ENCODE data around the gene DDX10. TPM values are rescaled to one million over a fixed set of nuclear protein-coding genes. Genes with fewer than 3 reads are reported as not detected.

DDX10 gene
- total RNA-seq, 1 experiment from 2014 or later, result 48.3 TPM

DNA sequence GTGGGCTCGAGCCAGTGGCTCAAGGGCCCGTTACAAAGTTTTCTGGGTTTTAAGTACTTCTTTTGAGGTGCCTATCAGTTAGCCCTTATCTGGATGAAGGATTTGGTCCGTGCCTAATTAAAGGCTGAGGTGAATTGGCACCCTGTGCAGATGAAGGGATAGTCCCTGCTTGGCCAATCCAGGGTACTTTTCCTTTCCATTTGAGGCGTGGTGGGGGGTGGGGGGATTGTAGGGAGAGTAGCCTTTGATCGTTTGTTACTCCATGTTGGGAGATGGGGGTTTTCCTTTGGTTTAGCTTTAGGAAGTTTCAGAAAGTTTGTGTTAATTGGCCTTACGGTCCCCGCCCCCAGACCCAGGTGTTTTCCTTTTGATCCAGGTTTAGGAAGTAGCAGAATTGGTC lies 170.8 kb downstream of the DDX10 start:
- H3K27me3 Mint-ChIP-seq (ENCODE audit: low read depth), result no peaks in the 10 kb centered on the region
- H3K4me2 ChIP-seq (ENCODE audit: insufficient read depth, insufficient read length, low read length), result no peak overlapping the region
- no peak overlapping the region for H3K18ac ChIP-seq (ENCODE audit: insufficient read length, low read depth, low read length)
- H3K4ac ChIP-seq (ENCODE audit: low read depth, low read length), result no peak overlapping the region
- no peak overlapping the region for H3K23ac ChIP-seq (ENCODE audit: insufficient read length, low read depth, low read length)
- TF ChIP-seq, protein P1, sequence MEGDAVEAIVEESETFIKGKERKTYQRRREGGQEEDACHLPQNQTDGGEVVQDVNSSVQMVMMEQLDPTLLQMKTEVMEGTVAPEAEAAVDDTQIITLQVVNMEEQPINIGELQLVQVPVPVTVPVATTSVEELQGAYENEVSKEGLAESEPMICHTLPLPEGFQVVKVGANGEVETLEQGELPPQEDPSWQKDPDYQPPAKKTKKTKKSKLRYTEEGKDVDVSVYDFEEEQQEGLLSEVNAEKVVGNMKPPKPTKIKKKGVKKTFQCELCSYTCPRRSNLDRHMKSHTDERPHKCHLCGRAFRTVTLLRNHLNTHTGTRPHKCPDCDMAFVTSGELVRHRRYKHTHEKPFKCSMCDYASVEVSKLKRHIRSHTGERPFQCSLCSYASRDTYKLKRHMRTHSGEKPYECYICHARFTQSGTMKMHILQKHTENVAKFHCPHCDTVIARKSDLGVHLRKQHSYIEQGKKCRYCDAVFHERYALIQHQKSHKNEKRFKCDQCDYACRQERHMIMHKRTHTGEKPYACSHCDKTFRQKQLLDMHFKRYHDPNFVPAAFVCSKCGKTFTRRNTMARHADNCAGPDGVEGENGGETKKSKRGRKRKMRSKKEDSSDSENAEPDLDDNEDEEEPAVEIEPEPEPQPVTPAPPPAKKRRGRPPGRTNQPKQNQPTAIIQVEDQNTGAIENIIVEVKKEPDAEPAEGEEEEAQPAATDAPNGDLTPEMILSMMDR (conservative IDR thresholded peaks at IDR 0.05), result no peak
- H3T11ph ChIP-seq (ENCODE audit: low read length), result no peak overlapping the region
- no peak overlapping the region for H3K9ac ChIP-seq (ENCODE audit: extremely low read depth, insufficient read length, low read length)
- H2BK15ac ChIP-seq (ENCODE audit: low read depth, low read length), result no peak overlapping the region
- no peaks in the 10 kb centered on the region for H3K79me2 ChIP-seq (ENCODE audit: insufficient read depth, low read length)
- H3K36me3 Mint-ChIP-seq (ENCODE audit: insufficient read depth in 1 of 3, low read depth in 3 of 3), result peaks cover 0 to 5% (median 2%) of the 10 kb centered on the region in 3 experiments; a peak in 3 of 7 replicates
- H4K91ac ChIP-seq (ENCODE audit: insufficient read length, low read depth, low read length), result no peak overlapping the region
- no peaks in the 10 kb centered on the region for H3K9me3 ChIP-seq (ENCODE audit: control insufficient read depth, low read depth, low read length)
- H3K14ac ChIP-seq (ENCODE audit: insufficient read depth, low read length), result no peak overlapping the region
- H4K8ac ChIP-seq (replicated peaks; ENCODE audit: insufficient read length, low read depth, low read length), result no peak overlapping the region
- no peak overlapping the region for H3K27ac Mint-ChIP-seq
- no peak overlapping the region for H2AFZ ChIP-seq (ENCODE audit: low read length)
- H3K23me2 ChIP-seq (ENCODE audit: insufficient read length, low read depth, low read length, poor library complexity, severe bottlenecking), result no peaks in the 10 kb centered on the region
- no peak overlapping the region for H2BK5ac ChIP-seq (ENCODE audit: insufficient read length, low read length)
- no CpG with 5 or more reads among the region's 7 CpGs for WGBS (ENCODE audit: extremely low coverage, insufficient read length, low lambda C conversion rate)
- no peak overlapping the region for H3K27ac ChIP-seq (ENCODE audit: insufficient read length, low read depth, low read length)
- H4K20me1 ChIP-seq (ENCODE audit: control insufficient read depth, insufficient read depth, insufficient read length), result no peaks in the 10 kb centered on the region
- H3K4me3 Mint-ChIP-seq, result no peak overlapping the region
- H2BK120ac ChIP-seq (ENCODE audit: low read depth, low read length, poor library complexity, severe bottlenecking), result no peak overlapping the region
- no peak overlapping the region for H2BK20ac ChIP-seq (ENCODE audit: low read depth, low read length, poor library complexity, severe bottlenecking)
- peaks cover 4% of the 10 kb centered on the region for H3K79me1 ChIP-seq (ENCODE audit: insufficient read depth, low read depth, low read length, poor library complexity, severe bottlenecking)
- no peak overlapping the region for H3K56ac ChIP-seq (ENCODE audit: insufficient read length, low read depth, low read length)
- H3K9me3 Mint-ChIP-seq, result no peaks in the 10 kb centered on the region
- H3K27me3 ChIP-seq (ENCODE audit: insufficient read depth, low read length), result no peaks in the 10 kb centered on the region
- H3K4me1 ChIP-seq (ENCODE audit: insufficient read depth, low read length), result no peaks in the 10 kb centered on the region; the same call in 1 of the 2 replicates
- no peak for DNase-seq
- no peak overlapping the region for H2BK12ac ChIP-seq (ENCODE audit: insufficient read length, low read depth, low read length)
- H3K4me1 Mint-ChIP-seq, result peaks cover 11 to 20% of the 10 kb centered on the region in 2 experiments
- H2AK5ac ChIP-seq (ENCODE audit: insufficient read length, low read length), result no peak overlapping the region
- H4K5ac ChIP-seq (ENCODE audit: insufficient read length, low read depth, low read length), result no peak overlapping the region
